C4-2B (cell line): ENCODE results near the gene DSCAM.

Source experiments
- H3K27ac ChIP-seq: fragments of 450-650 bp; 2 replicates; pipeline ENCODE4 v1.5.1; 2017
- ZFX ChIP-seq: fragments of 450-650 bp; IDR thresholded peaks from 2 replicates; pipeline ENCODE4 v1.6.1; 2017
- TF ChIP-seq, protein P1 (sequence below): fragments of 450-650 bp; conservative IDR thresholded peaks from 2 replicates; pipeline ENCODE4 v1.5.1; 2017; ENCODE audit warnings: mild to moderate bottlenecking

Gene DSCAM

GRCh38 chr21:39968010-39968409, 878.9 kb downstream of the DSCAM start:
- no peak overlapping the region for H3K27ac ChIP-seq
- TF ChIP-seq, protein P1, sequence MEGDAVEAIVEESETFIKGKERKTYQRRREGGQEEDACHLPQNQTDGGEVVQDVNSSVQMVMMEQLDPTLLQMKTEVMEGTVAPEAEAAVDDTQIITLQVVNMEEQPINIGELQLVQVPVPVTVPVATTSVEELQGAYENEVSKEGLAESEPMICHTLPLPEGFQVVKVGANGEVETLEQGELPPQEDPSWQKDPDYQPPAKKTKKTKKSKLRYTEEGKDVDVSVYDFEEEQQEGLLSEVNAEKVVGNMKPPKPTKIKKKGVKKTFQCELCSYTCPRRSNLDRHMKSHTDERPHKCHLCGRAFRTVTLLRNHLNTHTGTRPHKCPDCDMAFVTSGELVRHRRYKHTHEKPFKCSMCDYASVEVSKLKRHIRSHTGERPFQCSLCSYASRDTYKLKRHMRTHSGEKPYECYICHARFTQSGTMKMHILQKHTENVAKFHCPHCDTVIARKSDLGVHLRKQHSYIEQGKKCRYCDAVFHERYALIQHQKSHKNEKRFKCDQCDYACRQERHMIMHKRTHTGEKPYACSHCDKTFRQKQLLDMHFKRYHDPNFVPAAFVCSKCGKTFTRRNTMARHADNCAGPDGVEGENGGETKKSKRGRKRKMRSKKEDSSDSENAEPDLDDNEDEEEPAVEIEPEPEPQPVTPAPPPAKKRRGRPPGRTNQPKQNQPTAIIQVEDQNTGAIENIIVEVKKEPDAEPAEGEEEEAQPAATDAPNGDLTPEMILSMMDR, result peak; percentile 9; the same call in 1 of the 2 replicates
- no peak for TF ChIP-seq ZFX

- TF ChIP-seq, protein P1, result no peak
These were observed 880.2 kb downstream of the DSCAM start for GRCh38 chr21:39966786-39967185.

GRCh38 chr21:39965026-39965425, 881.9 kb downstream of the DSCAM start:
- TF ChIP-seq ZFX, result no peak
- TF ChIP-seq, protein P1, result no peak

More at GRCh38 chr21:39966786-39967185, 880.2 kb downstream of the DSCAM start:
- H3K27ac ChIP-seq, result no peak overlapping the region

DNA sequence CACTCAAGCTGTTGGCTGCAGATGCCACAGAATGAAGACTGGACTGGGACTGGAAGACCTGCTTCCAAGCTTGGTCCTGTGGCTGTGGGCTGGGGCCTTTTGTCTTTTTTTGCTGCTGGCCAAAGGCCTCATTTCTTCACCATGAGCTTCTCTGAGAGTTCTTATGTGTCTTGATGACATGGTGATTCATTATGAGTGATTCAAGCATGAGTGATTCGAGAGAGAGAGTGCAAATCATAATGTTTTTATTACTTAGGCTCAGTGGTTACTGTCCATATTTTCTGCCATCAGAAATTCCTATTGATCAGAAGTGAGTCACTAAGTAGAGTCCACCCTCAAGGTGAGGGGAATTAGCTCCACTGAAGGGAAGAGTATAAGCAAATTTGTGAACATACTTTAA, 885.7 kb downstream of the DSCAM start:
- no peak overlapping the region for H3K27ac ChIP-seq
- no peak for TF ChIP-seq ZFX
- TF ChIP-seq, protein P1, result no peak

More at GRCh38 chr21:39965026-39965425, 881.9 kb downstream of the DSCAM start:
- H3K27ac ChIP-seq, result no peak overlapping the region
